Activated effector memory CD4-positive, alpha-beta T cell treated with Interleukin-2 at 50 U/mL for 16 hours (primary cell): Measurements from ENCODE around the gene RERE.

Source experiments
- DNase-seq: peaks from one replicate; pipeline ENCODE4 v3.0.0-alpha.2; 2020

RERE gene

GRCh38 chr1:8497210-8497819, 320.1 kb downstream of the RERE start:
- no peak for DNase-seq

GRCh38 chr1:8496473-8496872, 321.0 kb downstream of the RERE start:
- DNase-seq, result no peak

GRCh38 chr1:8495928-8496401, 321.5 kb downstream of the RERE start:
- no peak for DNase-seq

GRCh38 chr1:8494681-8495080, 322.8 kb downstream of the RERE start:
- DNase-seq, result no peak

GRCh38 chr1:8493916-8494540, 323.4 kb downstream of the RERE start:
- DNase-seq, result no peak

- DNase-seq, result no peak
Observed at GRCh38 chr1:8487249-8487648, 330.2 kb downstream of the RERE start.

- DNase-seq, result no peak
Observed at GRCh38 chr1:8486047-8486446, 331.4 kb downstream of the RERE start.

- no peak for DNase-seq
Observed at GRCh38 chr1:8483586-8483985, 333.9 kb downstream of the RERE start.

- no peak for DNase-seq
Observed at GRCh38 chr1:8482979-8483381, 334.5 kb downstream of the RERE start.

GRCh38 chr1:8481650-8482380, 335.6 kb downstream of the RERE start:
- no peak for DNase-seq

- no peak for DNase-seq
Observed at GRCh38 chr1:8478566-8478965, 338.9 kb downstream of the RERE start.

- no peak for DNase-seq
Observed at GRCh38 chr1:8477983-8478362, 339.5 kb downstream of the RERE start.

GRCh38 chr1:8477166-8477982, 340.1 kb downstream of the RERE start:
- no peak for DNase-seq

- no peak for DNase-seq
Observed at GRCh38 chr1:8476006-8476405, 341.4 kb downstream of the RERE start.

GRCh38 chr1:8474369-8474768, 343.1 kb downstream of the RERE start:
- DNase-seq, result no peak

- no peak for DNase-seq
Observed at GRCh38 chr1:8473891-8474300, 343.5 kb downstream of the RERE start.

- no peak for DNase-seq
Observed at GRCh38 chr1:8473121-8473875, 344.1 kb downstream of the RERE start.

- no peak for DNase-seq
Observed at GRCh38 chr1:8472668-8473067, 344.8 kb downstream of the RERE start.

GRCh38 chr1:8471451-8471850, 346.0 kb downstream of the RERE start:
- no peak for DNase-seq

GRCh38 chr1:8468751-8469150, 348.7 kb downstream of the RERE start:
- no peak for DNase-seq

GRCh38 chr1:8467308-8467707, 350.1 kb downstream of the RERE start:
- DNase-seq, result no peak

- no peak for DNase-seq
Observed at GRCh38 chr1:8465692-8466091, 351.7 kb downstream of the RERE start.

GRCh38 chr1:8465013-8465412, 352.4 kb downstream of the RERE start:
- DNase-seq, result no peak
